T-helper 22 cell (primary cell): Measurements from ENCODE around the gene GMPR.
"Not testable (repeated sequence)": the region's sequence is repeated elsewhere in the genome, so short reads cannot be mapped to it uniquely, and the experiment has no call there.

Source experiments
- DNase-seq: peaks from one replicate; pipeline ENCODE4 v3.0.0-alpha.2; 2020; ENCODE audit warnings: low read depth

The GMPR gene

GRCh38 chr6:16248271-16248853 lies 10.0 kb downstream of the GMPR start:
- DNase-seq = no peak

- DNase-seq = no peak
Observed at GRCh38 chr6:16249971-16250370, 11.6 kb downstream of the GMPR start.

GRCh38 chr6:16251706-16252105 lies 13.3 kb downstream of the GMPR start:
- DNase-seq = no peak

- DNase-seq = no peak
Observed at GRCh38 chr6:16252686-16253299, 14.4 kb downstream of the GMPR start.

GRCh38 chr6:16253399-16254144 lies 15.2 kb downstream of the GMPR start:
- no peak for DNase-seq

GRCh38 chr6:16254535-16254934 lies 16.1 kb downstream of the GMPR start:
- DNase-seq = no peak

- DNase-seq = no peak
Observed at GRCh38 chr6:16256781-16257180, 18.4 kb downstream of the GMPR start.

- DNase-seq = no peak
Observed at GRCh38 chr6:16257999-16258708, 19.8 kb downstream of the GMPR start.

- DNase-seq = no peak
Observed at GRCh38 chr6:16258709-16259075, 20.3 kb downstream of the GMPR start.

- DNase-seq = not testable (repeated sequence)
Observed at GRCh38 chr6:16259604-16260003, 21.2 kb downstream of the GMPR start.

GRCh38 chr6:16260602-16261001 lies 22.2 kb downstream of the GMPR start:
- DNase-seq = not testable (repeated sequence)

- not testable (repeated sequence) for DNase-seq
Observed at GRCh38 chr6:16262773-16263172, 24.4 kb downstream of the GMPR start.

- not testable (repeated sequence) for DNase-seq
Observed at GRCh38 chr6:16263464-16264099, 25.2 kb downstream of the GMPR start.

- no peak for DNase-seq
Observed at GRCh38 chr6:16264785-16265184, 26.4 kb downstream of the GMPR start.

- DNase-seq = no peak
Observed at GRCh38 chr6:16265351-16266341, 27.3 kb downstream of the GMPR start.

GRCh38 chr6:16267428-16268263 lies 29.3 kb downstream of the GMPR start:
- no peak for DNase-seq

- DNase-seq = not testable (repeated sequence)
Observed at GRCh38 chr6:16269442-16270070, 31.2 kb downstream of the GMPR start.

GRCh38 chr6:16270178-16270794 lies 31.9 kb downstream of the GMPR start:
- no peak for DNase-seq

- DNase-seq = no peak
Observed at GRCh38 chr6:16271428-16271827, 33.0 kb downstream of the GMPR start.
